GM12801 (cell line): ENCODE measurements around the gene ACER1.

Experiments used
- TF ChIP-seq, protein P1 (sequence below): IDR thresholded peaks from one replicate; pipeline ENCODE4 v1.5.1; 2011; ENCODE audit warnings: control low read depth; ENCODE audit not compliant: insufficient read length; ENCODE audit errors: extremely low read depth

ACER1 gene

DNA sequence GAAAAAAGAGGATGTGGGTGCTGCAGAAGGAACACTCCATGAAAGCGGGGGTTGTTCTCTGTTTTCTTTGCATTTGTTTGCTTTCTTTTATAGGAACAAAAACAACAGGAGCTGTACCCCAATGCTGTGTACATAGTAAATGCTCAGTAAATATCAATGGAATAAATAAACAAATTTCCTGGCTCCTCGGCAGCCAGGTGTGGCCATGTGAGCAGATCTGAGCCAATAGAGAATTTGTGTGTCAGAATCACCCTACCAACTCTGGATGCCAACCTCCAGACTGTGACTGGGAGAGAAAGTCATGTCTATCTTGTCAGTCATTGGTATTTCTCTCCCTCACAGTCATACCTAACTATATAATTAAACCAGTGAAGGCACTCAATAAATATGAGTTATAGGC is 17.3 kb upstream of the ACER1 start:
- TF ChIP-seq, protein P1, sequence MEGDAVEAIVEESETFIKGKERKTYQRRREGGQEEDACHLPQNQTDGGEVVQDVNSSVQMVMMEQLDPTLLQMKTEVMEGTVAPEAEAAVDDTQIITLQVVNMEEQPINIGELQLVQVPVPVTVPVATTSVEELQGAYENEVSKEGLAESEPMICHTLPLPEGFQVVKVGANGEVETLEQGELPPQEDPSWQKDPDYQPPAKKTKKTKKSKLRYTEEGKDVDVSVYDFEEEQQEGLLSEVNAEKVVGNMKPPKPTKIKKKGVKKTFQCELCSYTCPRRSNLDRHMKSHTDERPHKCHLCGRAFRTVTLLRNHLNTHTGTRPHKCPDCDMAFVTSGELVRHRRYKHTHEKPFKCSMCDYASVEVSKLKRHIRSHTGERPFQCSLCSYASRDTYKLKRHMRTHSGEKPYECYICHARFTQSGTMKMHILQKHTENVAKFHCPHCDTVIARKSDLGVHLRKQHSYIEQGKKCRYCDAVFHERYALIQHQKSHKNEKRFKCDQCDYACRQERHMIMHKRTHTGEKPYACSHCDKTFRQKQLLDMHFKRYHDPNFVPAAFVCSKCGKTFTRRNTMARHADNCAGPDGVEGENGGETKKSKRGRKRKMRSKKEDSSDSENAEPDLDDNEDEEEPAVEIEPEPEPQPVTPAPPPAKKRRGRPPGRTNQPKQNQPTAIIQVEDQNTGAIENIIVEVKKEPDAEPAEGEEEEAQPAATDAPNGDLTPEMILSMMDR: no peak

DNA sequence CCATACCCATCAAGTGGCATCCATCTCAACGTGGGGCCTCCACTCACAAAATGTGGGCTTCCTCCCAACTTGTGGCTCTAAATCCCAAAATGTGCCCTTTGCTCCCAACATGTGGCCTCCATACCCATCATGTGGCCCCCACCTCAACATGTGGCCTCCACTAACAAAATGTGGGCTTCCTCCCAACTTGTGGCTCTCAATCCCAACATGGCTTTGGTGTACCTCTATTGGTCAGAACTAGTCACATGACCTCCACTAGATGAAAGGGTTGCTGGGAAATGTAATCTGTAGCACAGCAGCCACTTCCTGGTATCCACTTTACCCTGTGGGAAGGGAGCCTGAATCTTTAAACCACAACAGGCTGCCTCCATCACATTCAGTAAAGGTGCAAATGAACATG is 10.1 kb upstream of the ACER1 start:
- TF ChIP-seq, protein P1: no peak

DNA sequence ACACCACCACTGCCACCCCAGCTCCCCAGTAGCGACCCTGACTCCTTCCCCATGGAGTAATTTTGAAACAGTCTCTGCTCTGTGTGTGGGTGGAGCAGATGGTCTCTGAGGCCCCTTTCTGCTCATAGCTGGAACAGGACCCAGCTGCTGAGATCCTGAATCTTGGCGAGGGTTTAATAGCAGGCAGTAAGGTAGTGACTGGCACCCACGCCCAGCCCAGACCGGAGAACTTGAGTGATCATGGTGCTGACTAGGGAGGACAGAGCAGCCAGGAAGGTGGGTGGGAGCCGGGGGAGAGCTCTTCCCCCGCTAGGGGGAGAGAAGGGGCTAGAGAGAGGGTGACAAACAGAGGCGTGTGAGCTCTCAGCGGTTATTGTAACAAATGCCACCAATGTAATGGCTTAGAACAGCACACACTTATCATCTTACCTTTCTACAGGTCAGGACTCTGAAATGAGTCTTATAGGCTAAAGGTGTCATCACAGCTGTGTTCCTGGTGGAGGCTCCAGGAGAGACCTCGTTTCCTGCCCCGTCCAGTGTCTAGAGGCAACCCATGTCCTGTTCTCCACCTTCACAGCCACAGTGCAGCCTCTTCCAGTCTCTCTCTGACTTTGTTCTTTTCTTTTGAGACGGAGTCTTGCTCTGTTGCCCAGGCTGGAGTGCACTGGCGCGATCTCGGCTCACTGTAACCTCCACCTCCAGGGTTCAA is 7.2 kb upstream of the ACER1 start:
- TF ChIP-seq, protein P1: no peak

DNA sequence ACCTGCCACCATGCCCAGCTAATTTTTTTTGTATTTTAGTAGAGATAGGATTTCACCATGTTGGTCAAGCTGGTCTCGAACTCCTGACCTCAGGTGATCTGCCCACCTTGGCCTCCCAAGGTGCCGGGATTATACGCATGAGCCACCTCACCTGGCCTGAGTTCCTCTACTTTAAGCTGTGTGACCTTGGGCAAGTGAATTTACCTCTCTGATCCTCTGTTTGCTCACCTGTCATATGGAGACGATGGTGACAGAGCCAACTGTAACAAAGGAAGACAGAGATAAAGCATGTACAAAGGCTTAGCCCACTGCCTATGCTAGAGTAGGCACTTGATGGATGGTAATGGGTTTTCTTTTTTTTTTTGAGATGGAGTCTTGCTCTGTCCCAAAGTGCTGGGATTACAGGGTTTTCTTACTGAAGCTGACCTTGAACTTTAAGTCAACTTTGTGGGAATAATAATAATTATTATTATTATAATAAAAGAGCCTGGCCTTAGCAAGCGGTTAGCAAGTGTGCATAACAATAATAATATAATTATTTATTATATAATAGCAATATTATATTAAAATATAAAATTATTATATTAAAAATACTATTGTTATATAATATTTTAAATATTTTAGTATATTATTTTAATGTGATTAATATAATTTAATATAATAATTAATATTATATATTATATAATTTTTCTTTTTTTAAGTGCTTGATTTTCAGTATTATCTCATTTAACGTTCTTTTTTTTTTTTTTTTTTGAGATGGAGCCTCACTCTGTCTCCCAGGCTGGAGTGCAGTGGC is 1.3 kb upstream of the ACER1 start:
- TF ChIP-seq, protein P1: no peak

DNA sequence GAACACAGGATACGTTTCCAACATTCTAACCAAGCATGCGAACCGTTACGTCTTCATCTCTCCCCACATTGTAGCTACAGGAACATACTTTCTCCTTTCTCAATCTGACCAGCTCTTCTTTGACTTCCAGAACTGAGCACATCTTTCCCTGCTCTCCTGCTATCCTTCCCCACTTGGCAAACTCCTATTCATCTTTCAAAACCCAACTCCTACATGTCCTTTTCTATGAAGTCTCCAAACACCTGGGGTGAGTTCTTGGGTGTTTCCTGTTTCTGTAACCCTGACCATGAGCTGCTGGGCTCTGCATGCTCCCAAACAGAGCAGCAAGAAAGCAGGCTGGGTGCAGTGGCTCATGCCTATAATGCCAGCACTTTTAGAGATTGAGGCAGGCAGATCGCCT is 6.6 kb downstream of the ACER1 start:
- TF ChIP-seq, protein P1: no peak

DNA sequence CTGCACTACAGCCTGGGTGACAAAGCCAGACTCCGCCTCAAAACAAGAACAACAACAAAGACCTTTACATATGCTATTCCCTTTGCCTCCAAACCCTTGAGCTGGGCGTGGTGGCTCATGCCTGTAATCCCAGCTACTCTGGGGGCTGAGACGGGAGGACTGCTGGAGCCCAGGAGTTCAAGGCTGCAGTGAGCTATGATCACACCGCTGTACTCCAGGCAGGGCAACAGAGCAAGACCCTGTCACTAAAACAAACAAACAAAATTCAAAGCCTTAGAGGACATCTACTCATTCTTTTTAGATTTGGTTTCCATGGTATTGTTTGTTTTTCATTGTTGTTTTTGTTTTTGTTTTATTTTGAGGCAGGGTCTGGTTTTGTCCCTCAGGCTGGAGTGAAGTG is 7.8 kb downstream of the ACER1 start:
- TF ChIP-seq, protein P1: no peak

DNA sequence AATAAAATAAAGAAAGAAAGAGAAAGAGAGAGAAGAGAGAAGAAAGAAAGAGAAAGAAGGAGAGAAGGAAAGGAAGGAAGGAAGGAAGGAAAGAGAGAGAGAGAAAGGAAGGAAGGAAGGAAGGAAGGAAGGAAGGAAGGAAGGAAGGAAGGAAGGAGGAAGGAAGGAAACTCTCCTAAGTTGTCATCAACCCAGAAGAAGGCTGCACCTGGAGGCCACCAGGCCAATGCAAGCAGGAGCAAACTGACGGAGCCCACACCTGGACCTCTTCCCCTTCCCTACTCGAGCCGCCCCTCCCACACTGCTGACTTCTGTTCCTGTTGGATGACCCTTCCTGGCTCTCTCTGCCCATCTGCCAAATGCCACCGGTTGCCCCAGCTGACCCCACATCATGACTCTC is 8.7 kb downstream of the ACER1 start:
- TF ChIP-seq, protein P1: no peak
